ENCODE data around the gene ATP10D.

Gene ATP10D

DNA sequence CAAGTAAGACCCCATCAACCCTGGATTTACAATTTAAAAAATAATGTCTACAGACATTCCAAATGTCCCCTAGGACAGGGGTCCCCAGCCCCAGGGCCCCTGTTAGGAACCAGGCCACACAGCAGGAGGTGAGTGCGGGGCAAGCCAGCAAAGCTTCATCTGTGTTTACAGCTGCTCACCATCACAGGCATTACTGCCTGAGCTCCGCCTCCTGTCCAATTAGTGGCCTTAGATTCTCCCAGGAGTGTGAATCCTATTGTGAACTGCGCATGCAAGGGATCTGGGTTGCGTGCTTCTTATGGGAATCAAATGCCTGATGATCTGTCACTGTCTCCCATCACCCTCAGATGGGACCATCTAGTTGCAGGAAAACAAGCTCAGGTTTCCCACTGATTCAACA, 146.1 kb downstream of the ATP10D start:
- H2AK5ac ChIP-seq (ENCODE audit: low read length), result no peak overlapping the region
- no peak for DNase-seq
- no peak overlapping the region for H3K9ac ChIP-seq (ENCODE audit: low read length)
- H2BK120ac ChIP-seq (ENCODE audit: insufficient read depth, low read length, poor library complexity), result no peak overlapping the region
- H3K18ac ChIP-seq (ENCODE audit: low read length), result no peak overlapping the region
- no peak overlapping the region for H4K12ac ChIP-seq (ENCODE audit: low read depth, low read length)
- H3K4me1 ChIP-seq (ENCODE audit: control insufficient read depth in 1 of 2, insufficient read depth in 2 of 2, low read length in 2 of 2), result no peaks in the 10 kb centered on the region
- H4K91ac ChIP-seq (ENCODE audit: low read depth, low read length), result no peak overlapping the region
- H2BK5ac ChIP-seq (ENCODE audit: low read depth, low read length, poor library complexity), result no peak overlapping the region
- H3K4ac ChIP-seq (ENCODE audit: low read depth, low read length), result no peak overlapping the region
- H3K4me3 ChIP-seq (ENCODE audit: low read depth, low read length), result no peak overlapping the region
- no peak overlapping the region for H4K8ac ChIP-seq (ENCODE audit: low read depth, low read length)
- H3K4me2 ChIP-seq (ENCODE audit: low read length), result no peak overlapping the region
- no peak overlapping the region for H2BK12ac ChIP-seq (ENCODE audit: low read length)
- WGBS (ENCODE audit: extremely low coverage, insufficient coverage, insufficient read length), result no CpG with 5 or more reads among the region's 4 CpGs
- no peak overlapping the region for H2AFZ ChIP-seq (ENCODE audit: insufficient read depth, low read length, poor library complexity)
- H3K27me3 ChIP-seq (ENCODE audit: insufficient read depth, low read length), result no peaks in the 10 kb centered on the region
- H3K27ac ChIP-seq (ENCODE audit: low read depth, low read length), result no peak overlapping the region
- no peak overlapping the region for H3K14ac ChIP-seq (ENCODE audit: low read length)
- H3K79me2 ChIP-seq (ENCODE audit: control insufficient read depth, insufficient read depth, low read length, poor library complexity), result no peaks in the 10 kb centered on the region
- H3K9me3 ChIP-seq (ENCODE audit: insufficient read depth, low read depth, low read length), result no peaks in the 10 kb centered on the region
- no peaks in the 10 kb centered on the region for H3K79me1 ChIP-seq (ENCODE audit: low read length)
- no peaks in the 10 kb centered on the region for H3K36me3 ChIP-seq (ENCODE audit: control insufficient read depth in 1 of 2, insufficient read depth in 2 of 2, low read length in 2 of 2)
- H3K23ac ChIP-seq (ENCODE audit: low read length), result no peak overlapping the region

DNA sequence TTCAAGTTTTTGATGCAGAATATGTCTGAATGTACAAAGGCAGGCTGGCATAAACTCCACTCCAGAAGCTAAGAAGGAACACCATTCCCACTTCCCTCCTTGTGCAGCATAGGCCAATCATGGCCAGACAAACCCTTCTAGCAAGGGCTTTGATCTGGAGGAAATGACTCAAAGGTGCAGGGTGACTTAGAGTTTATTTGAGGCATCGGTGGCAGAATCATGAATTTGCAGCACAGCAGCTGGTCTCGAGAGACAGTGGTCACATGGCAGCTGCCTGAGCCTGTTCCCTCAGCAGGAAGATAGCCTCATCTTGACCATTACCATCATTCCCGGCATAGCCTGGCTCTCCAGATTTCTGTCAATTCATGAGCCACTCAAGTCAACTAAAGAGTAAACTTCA, 154.5 kb downstream of the ATP10D start:
- Histone ChIP-seq H4K12ac (ENCODE audit: low read depth, low read length) (no peak overlapping the region), H3K4me1 (ENCODE audit: control insufficient read depth in 1 of 2, insufficient read depth in 2 of 2, low read length in 2 of 2) (no peaks in the 10 kb centered on the region), H3K79me2 (ENCODE audit: control insufficient read depth, insufficient read depth, low read length, poor library complexity) (no peaks in the 10 kb centered on the region), H3K27ac (ENCODE audit: low read depth, low read length) (no peak overlapping the region), H2BK5ac (ENCODE audit: low read depth, low read length, poor library complexity) (no peak overlapping the region), H4K91ac (ENCODE audit: low read depth, low read length) (no peak overlapping the region), H3K9me3 (ENCODE audit: insufficient read depth, low read depth, low read length) (peaks cover 4% of the 10 kb centered on the region), H4K8ac (ENCODE audit: low read depth, low read length) (no peak overlapping the region), H3K23ac (ENCODE audit: low read length) (no peak overlapping the region), H2AK5ac (ENCODE audit: low read length) (no peak overlapping the region), H3K4me2 (ENCODE audit: low read length) (no peak overlapping the region), H3K14ac (ENCODE audit: low read length) (no peak overlapping the region), H3K4ac (ENCODE audit: low read depth, low read length) (no peak overlapping the region), H3K4me3 (ENCODE audit: low read depth, low read length) (no peak overlapping the region), H3K27me3 (ENCODE audit: insufficient read depth, low read length) (no peaks in the 10 kb centered on the region), H2BK120ac (ENCODE audit: insufficient read depth, low read length, poor library complexity) (no peak overlapping the region), H2AFZ (ENCODE audit: insufficient read depth, low read length, poor library complexity) (no peak overlapping the region), H3K18ac (ENCODE audit: low read length) (no peak overlapping the region), H3K36me3 (ENCODE audit: control insufficient read depth in 1 of 2, insufficient read depth in 2 of 2, low read length in 2 of 2) (no peaks in the 10 kb centered on the region), H3K9ac (ENCODE audit: low read length) (no peak overlapping the region), H3K79me1 (ENCODE audit: low read length) (no peaks in the 10 kb centered on the region), H2BK12ac (ENCODE audit: low read length) (no peak overlapping the region)
- no peak for DNase-seq
- no CpG with 5 or more reads among the region's 3 CpGs for WGBS (ENCODE audit: extremely low coverage, insufficient coverage, insufficient read length)

DNA sequence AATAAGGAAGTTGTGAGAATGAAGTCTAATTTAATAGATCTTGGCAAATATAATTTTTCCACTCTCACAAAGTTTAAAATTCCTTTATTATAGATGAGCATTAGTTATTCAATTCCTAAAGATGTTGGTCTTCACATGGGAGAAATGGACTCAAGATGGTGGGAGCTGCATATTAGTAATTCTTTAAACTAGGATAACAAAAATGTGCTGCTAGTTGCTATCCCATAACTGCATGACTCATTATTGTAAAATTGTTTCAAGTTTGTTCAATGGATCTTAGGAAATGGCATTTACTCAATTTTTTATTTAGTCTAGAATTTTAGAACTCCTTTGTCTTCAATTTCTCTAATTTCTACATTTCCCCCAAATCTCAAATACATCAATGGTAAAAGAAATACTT, 155.8 kb downstream of the ATP10D start:
- Histone ChIP-seq H3K27ac (ENCODE audit: low read depth, low read length) (no peak overlapping the region), H2BK5ac (ENCODE audit: low read depth, low read length, poor library complexity) (no peak overlapping the region), H3K36me3 (ENCODE audit: control insufficient read depth in 1 of 2, insufficient read depth in 2 of 2, low read length in 2 of 2) (no peaks in the 10 kb centered on the region), H3K4ac (ENCODE audit: low read depth, low read length) (no peak overlapping the region), H3K23ac (ENCODE audit: low read length) (no peak overlapping the region), H4K12ac (ENCODE audit: low read depth, low read length) (no peak overlapping the region), H2AFZ (ENCODE audit: insufficient read depth, low read length, poor library complexity) (no peak overlapping the region), H4K8ac (ENCODE audit: low read depth, low read length) (no peak overlapping the region), H2AK5ac (ENCODE audit: low read length) (no peak overlapping the region), H3K14ac (ENCODE audit: low read length) (no peak overlapping the region), H4K91ac (ENCODE audit: low read depth, low read length) (no peak overlapping the region), H3K18ac (ENCODE audit: low read length) (no peak overlapping the region), H3K27me3 (ENCODE audit: insufficient read depth, low read length) (no peaks in the 10 kb centered on the region), H3K79me1 (ENCODE audit: low read length) (no peaks in the 10 kb centered on the region), H3K79me2 (ENCODE audit: control insufficient read depth, insufficient read depth, low read length, poor library complexity) (no peaks in the 10 kb centered on the region), H2BK12ac (ENCODE audit: low read length) (no peak overlapping the region), H3K4me1 (ENCODE audit: control insufficient read depth in 1 of 2, insufficient read depth in 2 of 2, low read length in 2 of 2) (no peaks in the 10 kb centered on the region), H2BK120ac (ENCODE audit: insufficient read depth, low read length, poor library complexity) (no peak overlapping the region), H3K4me3 (ENCODE audit: low read depth, low read length) (no peak overlapping the region), H3K4me2 (ENCODE audit: low read length) (no peak overlapping the region), H3K9me3 (ENCODE audit: insufficient read depth, low read depth, low read length) (peaks cover 4% of the 10 kb centered on the region), H3K9ac (ENCODE audit: low read length) (no peak overlapping the region)
- DNase-seq, result no peak

DNA sequence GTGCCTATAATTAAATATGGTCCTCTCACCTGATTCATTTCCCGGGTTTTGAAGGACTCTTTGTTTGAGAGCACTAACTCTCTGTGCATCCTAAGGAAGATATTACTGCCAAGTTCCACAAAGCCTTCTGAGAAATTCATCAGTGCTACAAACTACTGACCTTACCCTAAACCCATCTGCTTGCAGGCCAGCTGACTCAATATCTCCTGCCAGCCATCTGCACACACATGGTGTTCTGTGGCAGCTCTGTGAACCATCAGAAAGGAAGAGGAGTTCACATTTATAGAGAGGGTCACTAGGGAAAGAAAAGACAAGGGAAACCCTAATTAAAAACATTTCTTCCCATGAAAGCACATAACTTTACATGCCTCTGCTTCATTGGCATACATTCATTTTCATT, 156.7 kb downstream of the ATP10D start:
- no peaks in the 10 kb centered on the region for H3K79me2 ChIP-seq (ENCODE audit: control insufficient read depth, insufficient read depth, low read length, poor library complexity)
- no peak overlapping the region for H4K91ac ChIP-seq (ENCODE audit: low read depth, low read length)
- H2AK5ac ChIP-seq (ENCODE audit: low read length), result no peak overlapping the region
- H3K18ac ChIP-seq (ENCODE audit: low read length), result no peak overlapping the region
- no peak overlapping the region for H3K4me3 ChIP-seq (ENCODE audit: low read depth, low read length)
- H3K4me1 ChIP-seq (ENCODE audit: control insufficient read depth in 1 of 2, insufficient read depth in 2 of 2, low read length in 2 of 2), result no peaks in the 10 kb centered on the region
- no peak overlapping the region for H2AFZ ChIP-seq (ENCODE audit: insufficient read depth, low read length, poor library complexity)
- H3K27ac ChIP-seq (ENCODE audit: low read depth, low read length), result no peak overlapping the region
- no peak for DNase-seq
- H3K79me1 ChIP-seq (ENCODE audit: low read length), result no peaks in the 10 kb centered on the region
- H3K4ac ChIP-seq (ENCODE audit: low read depth, low read length), result no peak overlapping the region
- WGBS (ENCODE audit: extremely low coverage, insufficient coverage, insufficient read length), result no CpG with 5 or more reads among the region's 1 CpG
- H4K12ac ChIP-seq (ENCODE audit: low read depth, low read length), result no peak overlapping the region
- H3K9me3 ChIP-seq (ENCODE audit: insufficient read depth, low read depth, low read length), result peaks cover 4% of the 10 kb centered on the region
- no peaks in the 10 kb centered on the region for H3K27me3 ChIP-seq (ENCODE audit: insufficient read depth, low read length)
- no peak overlapping the region for H3K23ac ChIP-seq (ENCODE audit: low read length)
- H3K9ac ChIP-seq (ENCODE audit: low read length), result no peak overlapping the region
- H3K36me3 ChIP-seq (ENCODE audit: control insufficient read depth in 1 of 2, insufficient read depth in 2 of 2, low read length in 2 of 2), result no peaks in the 10 kb centered on the region
- no peak overlapping the region for H2BK120ac ChIP-seq (ENCODE audit: insufficient read depth, low read length, poor library complexity)
- no peak overlapping the region for H3K14ac ChIP-seq (ENCODE audit: low read length)
- no peak overlapping the region for H3K4me2 ChIP-seq (ENCODE audit: low read length)
- no peak overlapping the region for H4K8ac ChIP-seq (ENCODE audit: low read depth, low read length)
- H2BK5ac ChIP-seq (ENCODE audit: low read depth, low read length, poor library complexity), result no peak overlapping the region
- no peak overlapping the region for H2BK12ac ChIP-seq (ENCODE audit: low read length)
